Measurements from ENCODE around the gene F12.
A peak's percentile ranks its signal among the peaks of the same experiment; 100 is the strongest.
"Not testable (repeated sequence)": the region's sequence is repeated elsewhere in the genome, so short reads cannot be mapped to it uniquely, and the experiment has no call there.

F12 gene

DNA sequence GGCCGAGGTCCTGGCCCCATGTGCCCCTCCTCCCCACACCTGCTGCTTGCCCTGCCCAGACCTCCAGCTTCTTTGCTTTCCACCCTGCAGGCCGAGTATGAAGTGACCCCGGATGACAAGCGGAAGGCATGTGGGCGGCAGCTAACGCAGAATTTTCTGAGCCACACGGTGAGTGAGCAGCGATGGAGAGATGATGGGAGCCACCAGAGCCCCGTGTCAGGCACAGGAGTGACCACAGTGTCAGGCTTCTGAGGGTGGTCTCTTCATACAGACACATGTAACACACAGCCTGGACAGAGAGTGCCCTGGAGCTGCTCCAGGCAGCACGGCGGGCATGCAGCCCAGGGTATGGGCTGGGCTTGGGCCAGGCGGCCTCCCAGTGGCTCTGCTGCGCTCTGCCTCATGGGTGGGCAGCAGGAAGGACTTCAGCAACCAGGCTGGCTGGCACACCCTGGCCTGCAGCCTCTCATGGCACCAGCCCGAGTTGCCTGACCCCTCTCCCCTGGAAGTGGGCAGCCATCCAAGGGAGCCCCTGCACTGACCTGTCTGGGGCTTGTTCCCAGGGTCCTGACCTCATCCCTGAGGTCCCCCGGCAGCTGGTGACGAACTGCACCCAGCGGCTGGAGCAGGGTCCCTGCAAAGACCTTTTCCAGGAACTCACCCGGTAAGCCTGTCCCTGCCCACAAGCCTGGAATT, 22.9 kb upstream of the F12 start:
- no peak for DNase-seq

DNA sequence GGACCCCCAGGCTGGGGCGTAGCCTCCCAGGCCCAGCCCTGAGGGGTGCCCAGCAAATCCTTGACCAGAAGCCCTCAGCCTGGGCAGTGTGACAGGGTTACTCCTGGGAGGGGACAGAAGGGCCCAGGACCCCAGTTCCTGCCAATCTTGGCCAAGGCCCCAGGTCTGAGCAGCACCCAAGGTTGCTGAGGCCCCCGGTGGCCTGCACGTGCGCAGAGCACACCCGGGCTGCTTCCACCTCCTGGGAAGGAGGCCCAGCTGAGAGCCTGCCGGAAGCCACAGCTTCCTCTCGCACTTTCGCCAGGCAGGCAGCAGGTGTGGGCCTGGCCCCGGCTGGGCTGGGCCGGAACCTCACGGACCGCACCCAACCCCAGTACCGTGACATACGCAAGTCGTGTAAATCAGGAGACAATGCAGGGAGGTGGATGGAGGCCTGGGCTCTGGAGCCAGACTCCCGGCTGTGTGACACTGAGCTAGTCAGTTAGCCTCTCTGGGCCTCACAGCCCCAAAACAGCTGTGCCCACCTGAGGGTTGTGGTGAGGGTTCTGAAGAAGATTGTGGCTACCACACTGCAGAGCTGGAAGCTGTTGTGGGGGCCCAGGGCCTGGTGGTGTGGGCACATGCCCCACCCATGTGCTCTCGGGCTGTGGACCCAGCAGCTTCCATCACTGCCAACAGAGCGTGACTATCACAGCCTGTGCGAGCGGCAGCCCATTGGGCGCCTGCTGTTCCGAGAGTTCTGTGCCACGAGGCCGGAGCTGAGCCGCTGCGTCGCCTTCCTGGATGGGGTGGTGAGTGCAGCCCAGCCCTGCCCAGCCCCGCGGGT, 22.2 kb upstream of the F12 start:
- DNase-seq: peak; percentile 50

DNA sequence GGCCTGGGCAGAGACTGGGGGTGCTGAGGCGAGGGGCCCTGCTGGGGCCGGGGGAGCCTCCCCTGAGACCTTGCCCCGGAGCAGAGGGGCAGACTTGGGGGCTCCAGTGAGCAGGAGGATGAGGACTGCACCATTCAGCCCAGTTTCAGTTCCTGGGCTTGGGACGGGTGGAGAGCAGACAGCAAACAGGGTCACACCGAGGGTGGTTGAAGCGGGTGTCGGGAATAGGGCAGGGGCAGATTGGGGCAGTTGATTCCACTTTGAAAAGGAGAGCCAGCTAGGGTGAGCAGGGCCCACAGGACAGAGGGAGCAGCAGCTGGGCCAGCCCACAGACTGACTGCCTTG, 21.6 kb upstream of the F12 start:
- DNase-seq: no peak

DNA sequence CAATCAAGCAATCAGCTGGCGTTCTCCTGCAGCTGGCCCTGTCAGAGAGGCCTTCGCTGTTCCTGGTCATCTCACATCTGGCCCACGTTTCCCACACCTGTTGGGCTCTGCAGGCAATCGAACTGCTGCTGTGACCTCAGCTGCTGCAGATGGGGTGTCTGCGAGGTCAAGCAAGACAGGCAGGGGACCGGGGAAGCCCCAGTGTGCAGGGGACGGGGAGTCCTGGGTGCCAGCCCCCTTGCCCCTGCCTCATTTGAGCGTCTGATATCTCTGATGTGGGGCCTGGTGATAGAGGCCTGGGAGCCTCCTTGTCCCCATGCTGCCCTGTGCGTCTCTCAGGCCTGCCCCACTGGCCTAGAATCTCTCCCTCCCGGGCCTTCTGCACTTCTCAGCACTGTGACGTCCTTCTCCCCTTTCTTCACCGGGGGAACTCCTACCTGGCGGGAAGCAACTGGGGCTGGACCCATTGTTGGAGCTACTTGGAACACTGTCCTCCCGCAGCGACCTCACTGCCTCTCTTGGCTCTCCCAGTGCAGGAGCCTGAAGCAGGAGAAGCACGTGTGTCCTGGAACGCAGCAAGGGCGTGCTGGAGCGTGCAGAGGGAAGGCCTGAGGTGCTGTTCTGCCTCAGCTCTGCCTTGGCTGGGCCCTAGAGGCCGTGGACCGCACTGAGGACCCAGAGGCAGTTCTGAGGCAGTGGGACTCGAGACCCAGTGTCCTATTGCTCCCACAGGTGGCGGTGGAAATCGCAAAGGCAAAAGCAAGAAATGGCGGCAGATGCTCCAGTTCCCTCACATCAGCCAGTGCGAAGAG, 21.0 kb upstream of the F12 start:
- no peak for DNase-seq

DNA sequence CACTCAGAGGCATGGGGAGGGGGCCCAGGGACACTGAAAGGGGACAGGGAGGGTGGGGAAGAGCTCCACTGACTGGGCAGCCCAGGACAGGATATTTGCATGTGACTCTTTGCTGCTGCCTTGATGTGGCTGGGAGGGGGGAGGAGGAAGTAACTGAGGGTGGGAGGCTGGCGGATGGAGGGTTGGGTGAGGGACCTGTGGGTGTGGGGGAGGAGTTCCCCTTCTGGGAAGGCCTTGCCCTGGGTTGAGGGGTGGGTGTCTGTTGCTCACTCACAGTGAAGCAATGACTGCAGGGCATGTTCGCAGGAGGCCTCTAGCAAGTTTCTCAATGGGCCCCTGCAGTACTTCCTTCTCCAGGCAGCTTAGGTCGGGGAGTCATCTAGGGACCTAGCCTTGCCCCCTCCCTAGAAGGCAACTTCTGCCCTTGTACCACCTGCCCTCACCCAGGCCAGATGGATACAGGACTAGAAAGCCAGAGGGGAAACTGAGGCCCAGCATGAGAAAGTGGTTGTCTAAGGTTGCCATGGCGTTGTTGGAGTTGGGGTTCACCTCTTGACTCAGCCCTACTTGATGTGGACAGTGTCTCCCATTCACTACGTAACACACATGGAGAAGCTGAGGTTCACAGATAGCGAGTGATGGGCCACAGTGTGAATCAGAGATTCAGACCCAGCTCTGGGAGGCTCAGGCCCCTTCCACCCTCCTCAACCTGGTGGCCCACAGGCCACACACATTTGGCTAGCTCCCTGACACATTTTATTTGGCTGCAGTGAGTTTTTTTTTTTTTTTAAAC, 20.1 kb upstream of the F12 start:
- peak; percentile 77 for DNase-seq

DNA sequence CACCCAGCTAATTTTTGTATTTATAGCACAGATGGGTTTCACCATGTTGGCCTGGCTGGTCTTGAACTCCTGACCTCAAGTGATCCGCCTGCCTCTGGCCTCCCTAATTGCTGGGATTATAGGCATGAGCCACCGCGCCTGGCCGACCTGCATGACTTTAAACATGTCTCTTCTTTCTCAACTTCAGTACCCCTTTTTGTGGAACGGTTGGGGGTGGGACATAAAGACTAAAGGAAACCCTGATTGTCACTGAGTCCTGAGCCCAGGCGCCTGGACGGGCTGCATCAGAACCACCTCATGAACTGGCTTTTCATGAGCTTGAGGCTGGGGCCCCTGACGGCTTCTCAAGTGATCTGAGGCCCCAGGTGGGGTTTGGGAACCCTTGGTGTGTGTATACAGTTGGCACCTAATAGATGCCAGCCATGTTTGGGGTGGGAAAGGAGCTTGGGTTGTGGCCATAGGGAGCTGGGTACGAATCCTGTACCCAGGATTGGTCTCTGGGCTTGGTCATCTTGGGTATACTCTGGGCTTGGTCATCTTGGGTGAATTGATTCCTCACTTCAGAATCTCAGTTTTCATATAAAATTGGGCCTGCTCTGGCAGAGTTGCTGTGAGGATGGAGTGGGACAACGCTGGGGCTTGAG, 19.3 kb upstream of the F12 start:
- no peak for DNase-seq

DNA sequence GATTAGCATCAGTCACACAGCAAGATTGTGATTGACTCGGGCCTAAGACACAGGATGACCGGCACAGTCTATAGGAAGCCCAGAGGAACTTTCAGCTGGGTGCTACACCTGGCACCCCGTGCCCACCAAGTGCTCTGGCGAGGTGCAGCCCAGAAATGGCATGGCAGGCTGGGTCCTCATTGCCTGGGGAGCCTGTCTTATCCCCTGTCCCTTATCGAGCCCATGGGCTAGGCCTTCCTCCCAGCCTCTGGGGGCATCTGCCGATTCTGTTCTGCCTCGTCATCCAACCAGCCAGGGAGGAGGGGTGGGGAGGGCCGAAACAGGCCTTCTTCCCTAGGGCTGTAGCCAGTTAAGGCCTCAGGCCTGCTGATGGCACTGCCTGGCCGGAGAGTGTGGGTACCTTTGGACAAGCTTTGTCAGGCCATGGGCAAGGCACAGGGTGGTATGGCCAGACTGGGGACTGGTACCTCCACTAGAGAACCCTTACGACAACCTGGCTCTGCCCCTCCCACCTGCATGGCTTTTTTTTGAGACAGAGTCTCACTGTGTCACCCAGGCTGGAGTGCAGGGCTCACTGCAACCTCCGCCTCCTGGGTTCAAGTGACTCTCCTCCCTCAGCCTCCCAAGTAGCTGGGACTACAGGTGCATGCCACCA, 18.7 kb upstream of the F12 start:
- DNase-seq: no peak

DNA sequence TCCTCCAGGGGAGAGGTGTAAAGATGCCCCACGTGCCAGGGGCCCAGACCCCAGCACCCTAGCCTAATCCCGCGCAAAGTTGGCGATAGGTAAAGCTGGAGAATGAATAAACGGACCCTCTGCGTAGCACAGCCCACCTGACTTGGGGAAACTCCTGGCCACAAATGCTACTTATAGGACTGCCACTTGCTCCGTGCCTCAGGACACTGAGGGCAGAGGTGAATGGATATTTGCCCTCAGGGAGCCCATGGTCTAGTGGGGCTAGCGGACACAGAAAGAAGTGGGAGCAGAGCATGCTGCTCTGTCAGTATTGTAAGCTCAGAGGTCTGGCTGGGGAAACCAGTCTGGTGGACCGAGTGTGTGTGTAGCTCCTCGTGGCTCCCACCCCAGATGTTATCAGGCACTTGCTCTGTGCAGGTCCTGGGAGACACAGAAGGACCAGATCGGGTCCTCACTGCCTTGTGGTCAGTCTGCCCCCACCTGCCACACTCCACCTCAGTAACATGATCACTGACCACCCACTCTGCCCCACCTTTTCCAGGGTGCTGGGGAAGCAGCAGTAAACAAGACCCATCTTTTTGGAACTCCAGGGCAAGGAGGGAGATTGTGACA, 18.0 kb upstream of the F12 start:
- DNase-seq: no peak

DNA sequence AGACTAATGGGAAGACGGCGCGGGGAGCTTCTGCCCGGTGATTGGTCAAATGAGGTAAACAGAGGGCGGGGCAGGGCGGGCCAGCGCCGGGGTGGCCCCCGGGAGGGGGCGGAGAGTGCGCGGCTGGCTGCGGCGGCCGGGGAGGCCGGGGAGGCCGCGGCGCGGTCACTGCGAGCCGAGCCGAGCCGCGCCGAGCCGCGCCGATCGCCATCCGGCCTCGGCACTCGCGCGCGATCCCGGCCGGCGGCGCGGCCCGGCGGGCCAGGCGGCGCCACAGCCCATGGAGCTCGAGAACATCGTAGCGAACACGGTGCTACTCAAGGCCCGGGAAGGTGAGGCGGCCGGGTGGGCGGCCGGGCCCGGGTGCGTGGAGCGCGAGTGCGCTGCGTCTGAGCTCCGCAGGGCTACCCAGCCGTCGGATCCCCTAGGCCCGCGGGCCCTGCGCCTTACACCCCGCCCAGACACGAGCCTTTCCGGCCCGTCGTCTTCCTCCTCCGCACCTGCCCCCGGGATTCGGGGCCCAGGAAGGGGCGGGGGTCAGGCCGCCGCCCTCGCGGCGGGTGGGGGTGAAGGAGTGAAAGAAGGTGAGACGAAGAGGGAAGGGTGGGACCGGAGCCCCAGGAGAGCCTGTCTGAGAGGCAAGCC, 17.3 kb upstream of the F12 start, which contains the start of gene GRK6:
GRK6 (plus strand) TSS at position 111 of the 645 bp plus-strand sequence; CDS start at position 281, 170 bp downstream.
- DNase-seq: peak; percentile 55

DNA sequence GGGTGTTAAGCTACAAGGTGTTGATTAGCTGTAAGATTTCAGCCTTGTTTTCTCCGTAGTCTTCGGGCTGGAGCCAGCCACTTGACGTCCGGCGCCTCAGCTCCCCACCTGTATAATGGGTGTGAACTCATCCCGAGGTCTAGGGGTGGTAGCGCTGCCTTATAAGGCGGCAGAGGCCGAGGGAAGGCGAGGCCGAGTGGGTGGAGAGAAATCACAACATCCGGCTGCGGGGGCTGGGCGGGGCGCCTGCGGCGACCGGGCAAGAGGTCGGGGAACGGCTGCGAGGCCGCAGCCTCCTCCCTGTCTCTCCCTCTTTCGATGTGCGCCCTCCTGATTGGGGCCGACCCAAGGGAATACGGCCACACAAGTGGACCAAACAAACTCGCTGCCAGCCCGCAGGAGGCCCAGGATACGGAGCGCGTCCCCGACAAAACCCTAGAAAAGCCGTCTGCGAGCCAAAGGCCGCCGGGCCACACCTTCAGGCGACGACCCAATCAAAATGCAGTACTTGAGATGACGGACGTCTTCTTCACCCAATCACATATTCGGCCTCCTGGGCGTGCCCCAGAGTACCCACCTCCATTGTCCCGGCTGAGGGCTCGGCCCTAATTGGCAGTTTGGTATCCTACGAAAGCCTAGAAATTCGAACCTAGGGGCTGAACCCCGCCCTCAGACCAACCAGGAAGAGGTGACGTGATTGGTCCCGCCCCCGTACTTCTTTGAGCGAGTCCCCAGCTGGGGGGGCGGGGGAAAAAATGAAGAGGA, 16.6 kb upstream of the F12 start:
- peak; percentile 100 for DNase-seq

DNA sequence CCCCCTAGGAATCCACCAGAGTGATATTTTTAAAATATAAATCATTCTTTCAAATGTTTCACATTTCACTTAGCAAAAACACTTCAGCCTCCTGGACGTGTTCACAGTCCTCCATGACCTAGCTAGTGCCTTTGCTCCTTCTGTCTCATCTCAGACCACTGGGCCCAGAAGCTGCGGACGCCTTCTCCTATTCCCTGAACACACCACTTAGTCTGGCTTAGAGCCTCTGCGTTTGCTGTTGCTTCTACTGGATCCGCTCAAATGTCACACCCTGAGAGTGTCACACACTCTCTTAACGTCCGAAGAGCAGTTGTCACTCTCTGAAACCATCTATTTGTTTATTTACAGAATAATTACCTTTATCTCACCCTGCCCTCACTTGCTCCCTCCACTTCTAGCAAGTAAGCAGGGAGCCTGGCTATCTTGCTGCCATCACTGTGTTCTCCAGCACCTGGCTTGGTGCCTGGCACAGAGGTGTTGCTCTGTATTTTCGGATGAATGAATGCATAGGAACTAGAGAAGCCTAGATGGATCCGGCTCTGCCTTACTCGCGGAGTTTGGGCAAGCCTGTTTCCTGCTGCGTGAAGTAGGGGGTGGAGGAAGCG, 15.9 kb upstream of the F12 start:
- no peak for DNase-seq

DNA sequence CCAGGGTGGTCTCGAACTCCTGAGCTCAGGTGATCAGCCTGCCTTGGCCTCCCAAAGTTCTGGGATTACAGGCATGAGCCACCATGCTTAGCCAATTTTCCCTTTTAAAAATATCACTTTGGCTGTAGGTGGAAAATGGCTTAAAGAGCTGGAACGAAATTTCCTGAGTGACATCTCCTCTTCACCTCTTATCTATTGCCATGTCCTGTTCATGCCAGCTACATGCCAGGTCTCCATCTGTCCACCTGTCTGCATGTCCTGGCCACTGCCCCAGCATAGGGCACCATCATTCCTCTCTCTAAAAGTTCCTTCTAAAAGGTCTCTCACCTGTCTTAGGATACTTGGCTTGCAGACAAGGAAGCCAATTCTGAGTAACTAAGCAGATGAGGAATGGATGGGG, 14.3 kb upstream of the F12 start:
- DNase-seq: no peak

DNA sequence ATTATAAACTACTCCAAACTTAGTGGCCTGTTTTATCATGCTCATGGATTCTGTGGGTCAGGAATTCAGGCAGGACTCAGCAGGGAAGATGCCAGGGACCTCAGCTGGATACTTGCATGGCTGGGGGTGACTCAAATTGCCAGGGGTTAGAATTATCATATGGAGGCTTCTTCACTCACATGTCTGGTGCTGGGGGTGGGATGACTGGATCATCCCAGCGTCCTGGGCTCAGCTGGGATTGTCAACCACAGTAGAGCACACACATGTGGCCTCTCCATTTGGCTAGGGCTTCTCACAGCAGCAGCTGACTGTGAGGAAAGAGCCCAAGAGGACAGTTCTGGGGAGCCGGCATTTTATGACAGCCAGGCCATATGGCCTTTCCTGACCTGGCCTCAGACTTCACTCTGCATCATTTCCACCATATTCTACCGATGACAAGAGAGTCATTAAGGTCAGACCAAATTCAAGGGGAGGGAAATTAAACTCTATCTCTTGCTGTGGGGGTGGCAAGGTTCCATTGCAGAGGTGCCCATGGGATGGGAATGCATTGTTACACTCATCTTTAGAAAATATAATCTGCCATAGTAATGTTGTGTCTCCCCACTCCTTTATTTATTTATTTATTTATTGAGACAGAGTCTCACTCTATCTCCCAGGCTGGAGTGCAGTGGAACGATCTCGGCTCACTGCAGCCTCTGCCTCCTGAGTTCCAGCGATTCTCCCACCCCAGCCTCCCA, 11.9 kb upstream of the F12 start:
- no peak for DNase-seq

DNA sequence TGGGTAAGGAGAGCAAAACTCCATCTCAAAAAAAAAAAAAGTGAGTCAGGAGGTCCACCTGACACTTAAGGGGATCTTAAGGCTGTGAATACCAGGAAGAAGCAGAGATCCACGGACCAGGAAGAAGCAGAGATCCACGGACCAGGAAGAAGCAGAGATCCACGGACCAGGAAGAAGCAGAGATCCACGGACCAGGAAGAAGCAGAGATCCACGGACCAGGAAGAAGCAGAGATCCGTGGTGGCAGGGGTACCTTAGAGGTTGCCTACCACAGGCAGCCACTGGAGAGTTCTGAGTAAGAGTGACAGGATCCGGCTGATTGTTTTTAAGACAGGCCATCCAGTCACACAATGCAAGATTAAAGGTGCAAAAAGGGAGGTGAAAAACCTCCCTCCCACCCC, 11.1 kb upstream of the F12 start:
- DNase-seq: not testable (repeated sequence)

DNA sequence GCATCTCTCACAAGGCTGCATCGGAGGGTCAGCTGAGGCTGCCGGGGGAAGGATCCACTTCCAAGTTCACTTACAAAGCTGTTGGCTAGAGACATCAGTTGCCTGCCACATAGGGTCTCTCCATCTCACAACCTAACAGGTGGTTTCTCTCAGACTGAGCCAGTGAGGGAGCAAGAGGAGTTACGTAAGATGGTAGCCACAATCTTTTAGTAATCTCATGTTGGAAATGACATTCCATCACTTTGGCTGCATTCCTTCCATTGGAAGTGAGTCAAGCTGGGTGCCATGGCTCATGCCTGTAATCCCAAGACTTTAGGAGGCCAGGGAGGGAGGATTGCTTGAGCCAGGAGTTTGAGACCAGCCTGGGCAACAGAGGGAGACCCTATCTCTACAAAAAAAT, 9.7 kb upstream of the F12 start:
- DNase-seq: no peak

DNA sequence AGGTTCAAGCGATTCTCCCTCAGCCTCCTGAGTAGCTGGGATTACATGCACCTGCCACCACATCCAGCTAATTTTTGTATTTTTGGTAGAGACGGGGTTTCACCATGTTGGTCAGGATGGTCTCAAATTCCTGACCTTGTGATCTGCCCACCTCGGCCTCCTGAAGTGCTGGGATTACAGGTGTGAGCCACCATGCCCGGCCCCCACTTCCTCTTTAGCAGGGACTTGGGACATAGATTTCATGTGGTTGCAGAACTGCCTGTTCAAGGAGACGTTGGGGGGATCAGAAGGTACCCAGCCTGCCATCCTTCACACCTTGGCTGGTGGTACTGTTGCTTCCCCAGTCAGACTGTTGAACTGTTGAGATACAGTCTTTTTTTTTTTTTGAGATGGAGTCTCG, 7.7 kb upstream of the F12 start:
- not testable (repeated sequence) for DNase-seq

DNA sequence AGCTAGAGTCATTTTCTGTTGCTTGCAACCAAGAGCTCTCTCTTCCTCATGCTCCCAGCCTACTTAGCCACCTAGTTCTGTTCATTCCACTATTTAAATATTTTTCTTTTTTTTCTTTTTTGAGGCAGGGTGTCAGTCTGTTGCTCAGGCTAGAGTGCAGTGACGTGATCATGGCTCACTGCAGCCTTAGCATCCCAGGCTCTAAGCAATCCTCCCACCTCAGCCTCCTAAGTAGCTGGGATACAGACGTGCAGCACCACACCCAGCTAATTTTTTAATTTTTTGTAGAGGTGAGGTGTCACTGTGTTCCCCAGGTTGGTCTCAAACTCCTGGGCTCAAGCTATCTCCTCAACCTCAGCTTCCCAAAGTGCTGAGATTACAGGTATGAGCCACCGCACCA, 5.1 kb upstream of the F12 start:
- DNase-seq: no peak

DNA sequence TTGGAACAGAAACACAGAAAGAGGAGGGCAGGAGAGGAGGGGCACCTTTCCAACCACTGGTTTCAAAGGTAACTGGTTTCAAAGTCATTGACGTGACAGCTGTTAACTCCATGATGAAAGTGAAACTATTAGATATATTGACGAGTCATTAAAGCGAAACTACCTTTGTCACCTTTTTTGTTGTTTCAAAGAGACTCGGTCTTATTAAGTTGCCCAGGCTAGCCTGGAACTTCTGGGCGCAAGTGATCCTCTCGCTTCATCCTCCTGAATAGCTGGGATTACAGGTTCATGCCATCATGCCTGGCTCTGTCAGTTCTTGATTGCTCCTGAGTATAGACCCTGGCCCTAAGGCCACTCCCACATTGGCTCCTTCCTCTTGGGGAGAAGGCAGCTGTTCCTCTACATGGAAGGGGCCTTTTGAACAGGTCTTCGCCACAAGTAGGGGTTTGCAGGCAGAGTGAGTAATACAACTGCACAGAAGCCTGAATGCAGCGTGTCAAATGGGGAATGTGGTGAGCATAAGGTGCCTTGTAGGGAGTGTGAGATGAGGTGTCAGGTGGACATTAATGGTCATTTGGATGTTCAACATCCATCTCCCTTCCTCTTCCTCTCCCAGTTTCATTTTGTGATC, 3.4 kb upstream of the F12 start:
- no peak for DNase-seq

All from effector CD4-positive, alpha-beta T cell (primary cell).